Spleen (tissue), 7 donors: ENCODE measurements around the gene DTNB.
A peak's percentile ranks its signal among the peaks of the same experiment; 100 is the strongest.

ENCODE experiments used
- POLR2A ChIP-seq, 3 donors: fragments of 450-650 bp; IDR thresholded peaks; one replicate each; pipeline ENCODE4 v1.5.1; 2017; ENCODE audit warnings: antibody characterized with exemption in 3 of 3, mild to moderate bottlenecking in 1 of 3
- POLR2AphosphoS5 ChIP-seq, 3 donors: sonication (generic); formaldehyde crosslinking; IDR thresholded peaks; one replicate each; pipeline ENCODE4 v1.5.1; 2017; ENCODE audit warnings: antibody characterized with exemption in 3 of 3
- TF ChIP-seq, protein P1 (sequence below), 11 experiments: fragments of 200-600 bp in 7 of 11; fragments of 450-650 bp in 4 of 11; sonication (generic) in 4 of 11; IDR thresholded peaks in 8 of 11; conservative IDR thresholded peaks in 3 of 11; 1 replicate in 7 of 11; 2 replicates in 4 of 11; pipeline versions ENCODE4 v1.4.0 to v1.8.0; 2016 to 2021; ENCODE audit warnings: antibody characterized with exemption in 11 of 11, inconsistent platforms in 4 of 11, mild to moderate bottlenecking in 1 of 11
- donor health status: DM: no; HTN: no; CAD: no; lungs with moderate emphysema.
- donor health status: DM: no; HTN: no; CAD: no.
- donor health status: DM: no; HTN: no; CAD: no.

DNA sequence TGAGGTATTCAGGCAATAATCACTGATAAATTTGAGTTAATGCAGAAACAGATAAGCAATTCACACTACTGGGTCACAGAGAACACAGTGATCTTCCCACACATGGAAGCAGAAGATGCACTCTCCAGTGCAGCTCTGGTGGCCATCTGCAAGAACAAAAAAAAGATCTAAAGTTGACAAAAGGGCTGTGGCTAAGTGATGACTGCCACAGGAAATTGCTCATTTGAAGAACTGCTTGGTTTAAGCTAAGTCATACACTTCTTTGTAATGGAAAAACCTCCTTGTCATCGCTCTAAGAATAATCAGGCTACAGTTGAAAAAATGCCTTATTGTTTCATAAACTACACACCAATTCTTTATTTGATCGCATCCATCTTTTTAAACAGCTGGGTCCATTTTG is 115.1 kb downstream of the DTNB start:
- TF ChIP-seq, protein P1, sequence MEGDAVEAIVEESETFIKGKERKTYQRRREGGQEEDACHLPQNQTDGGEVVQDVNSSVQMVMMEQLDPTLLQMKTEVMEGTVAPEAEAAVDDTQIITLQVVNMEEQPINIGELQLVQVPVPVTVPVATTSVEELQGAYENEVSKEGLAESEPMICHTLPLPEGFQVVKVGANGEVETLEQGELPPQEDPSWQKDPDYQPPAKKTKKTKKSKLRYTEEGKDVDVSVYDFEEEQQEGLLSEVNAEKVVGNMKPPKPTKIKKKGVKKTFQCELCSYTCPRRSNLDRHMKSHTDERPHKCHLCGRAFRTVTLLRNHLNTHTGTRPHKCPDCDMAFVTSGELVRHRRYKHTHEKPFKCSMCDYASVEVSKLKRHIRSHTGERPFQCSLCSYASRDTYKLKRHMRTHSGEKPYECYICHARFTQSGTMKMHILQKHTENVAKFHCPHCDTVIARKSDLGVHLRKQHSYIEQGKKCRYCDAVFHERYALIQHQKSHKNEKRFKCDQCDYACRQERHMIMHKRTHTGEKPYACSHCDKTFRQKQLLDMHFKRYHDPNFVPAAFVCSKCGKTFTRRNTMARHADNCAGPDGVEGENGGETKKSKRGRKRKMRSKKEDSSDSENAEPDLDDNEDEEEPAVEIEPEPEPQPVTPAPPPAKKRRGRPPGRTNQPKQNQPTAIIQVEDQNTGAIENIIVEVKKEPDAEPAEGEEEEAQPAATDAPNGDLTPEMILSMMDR (IDR thresholded peaks at IDR 0.05 in 8 of 11, conservative IDR thresholded peaks at IDR 0.05 in 3 of 11), result peak in 1 of 11 experiments; percentile 7
- TF ChIP-seq POLR2A (IDR thresholded peaks at IDR 0.05) (no peak), POLR2AphosphoS5 (IDR thresholded peaks at IDR 0.05) (peak in 1 of 3 donors; percentile 19)
